Measurements from ENCODE around the gene YWHAB. TPM values are rescaled to one million over a fixed set of nuclear protein-coding genes. Genes with fewer than 3 reads are reported as not detected.

The YWHAB gene
- polyA plus RNA-seq, 1 of the 3 experiments (the other 2 are of a cell fraction): 84.3 TPM

- Histone ChIP-seq H3K9ac (no peak overlapping the region), H3K4me2 (no peak overlapping the region), H3F3A (replicated peaks; ENCODE audit: insufficient read depth) (peaks cover 15% of the 10 kb centered on the region), H3K27ac (ENCODE audit: low read depth in 2 of 2, low read length in 1 of 2) (no peak overlapping the region), H3K4me3 (ENCODE audit: low read depth in 2 of 2, low read length in 1 of 2) (no peak overlapping the region), H4K20me1 (ENCODE audit: insufficient read depth) (no peaks in the 10 kb centered on the region), H3K9me3 (no peaks in the 10 kb centered on the region), H3K36me3 (replicated peaks in 1 of 2; ENCODE audit: control insufficient read depth in 1 of 2, insufficient read depth in 2 of 2, low read length in 1 of 2) (peaks cover 20 to 72% of the 10 kb centered on the region in 2 experiments), H2AFZ (ENCODE audit: low read depth) (no peak overlapping the region), H3K27me3 (ENCODE audit: insufficient read depth) (no peaks in the 10 kb centered on the region), H3K4me1 (ENCODE audit: control insufficient read depth in 1 of 2, insufficient read depth in 2 of 2, low read depth in 1 of 2, low read length in 1 of 2) (no peaks in the 10 kb centered on the region), H3K9me2 (no peaks in the 10 kb centered on the region), H3K79me2 (ENCODE audit: insufficient read depth) (no peaks in the 10 kb centered on the region)
- CTCF ChIA-PET: interaction anchor here (0.6 to 2.0 kb wide), 6 partner anchors 11 to 830 kb away, joined by 3 to 12 read pairs (median 3); partner anchors contain the start of gene TOMM34
- WGBS (ENCODE audit: low lambda C conversion rate): 86% methylated on average over 4 of the region's 7 CpGs
- POLR2A ChIA-PET: interaction anchor here (1.2 kb wide), 1 partner anchor 11 kb away, joined by 3 read pairs; no protein-coding TSS in a partner anchor
- TF ChIP-seq EP300 (IDR thresholded peaks at IDR 0.05; ENCODE audit: borderline replicate concordance in 1 of 2, low read depth in 1 of 2, low read length in 1 of 2): no peak
- TF ChIP-seq EZH2phosphoT487 (IDR thresholded peaks at IDR 0.05; ENCODE audit: borderline replicate concordance, low read depth): no peak
- TF ChIP-seq YY1 (IDR thresholded peaks at IDR 0.05; ENCODE audit: low read depth): no peak
- no peak for TF ChIP-seq USF2 (IDR thresholded peaks at IDR 0.05; ENCODE audit: borderline replicate concordance, low read depth, low read length)
- no peak for TF ChIP-seq CTCF (IDR thresholded peaks at IDR 0.05)
- no peak for TF ChIP-seq NFIC (IDR thresholded peaks at IDR 0.05; ENCODE audit: borderline replicate concordance)
- no peak for TF ChIP-seq SIN3A (IDR thresholded peaks at IDR 0.05; ENCODE audit: borderline replicate concordance, low read depth, low read length)
- no peak for TF ChIP-seq GATA2 (CRISPR knock-in tag; IDR thresholded peaks at IDR 0.05)
- no peak for TF ChIP-seq RAD21 (IDR thresholded peaks at IDR 0.05; ENCODE audit: low read length)
- no peak for TF ChIP-seq TCF12 (IDR thresholded peaks at IDR 0.05)
- no peak for TF ChIP-seq ZBTB33 (IDR thresholded peaks at IDR 0.05; ENCODE audit: borderline replicate concordance, low read depth)
- TF ChIP-seq RCOR1 (IDR thresholded peaks at IDR 0.05; ENCODE audit: low read length): no peak
- no peak for TF ChIP-seq GABPA (IDR thresholded peaks at IDR 0.05; ENCODE audit: low read depth)
- DNase-seq: no peak
Measured at GRCh38 chr20:44941120-44941691, 55.7 kb downstream of the YWHAB start.

Measured in SK-N-SH (cell line).